HCT116 (cell line): ENCODE results near the gene CREB3L1. TPM values are rescaled to one million over a fixed set of nuclear protein-coding genes. Genes with fewer than 3 reads are reported as not detected.

Experiments used
- ATAC-seq: fragments of 200-7000 bp; cut with Tn5 transposase; 2 replicates; pipeline ENCODE4 v1.9.1; 2020; ENCODE audit warnings: mild to moderate bottlenecking, moderate library complexity
- BruUV-seq: library from RNA; stranded (reverse); fragments of 400-500 nt; replicated peaks from 2 replicates; lab custom pipeline; 2021; lab: Mats Ljungman, UMichigan
- CTCF ChIA-PET: fragments of 300-600 bp; sonication (Branson Sonifier 250); formaldehyde crosslinking; loops from one replicate; lab custom pipeline; 2021; ENCODE audit warnings: antibody characterized with exemption; lab: Charles Lee
- POLR2A ChIA-PET: fragments of 300-600, 350-600 bp; sonication (Branson Sonifier 250); formaldehyde crosslinking; loops from one replicate; lab custom pipeline; 2021; ENCODE audit warnings: antibody characterized with exemption; lab: Charles Lee
- RAD21 ChIA-PET, 2 experiments: fragments of 300-600 bp; sonication (Branson Sonifier 250); formaldehyde crosslinking; loops; one replicate each; lab custom pipeline; 2023; ENCODE audit warnings: low total read pairs in 2 of 2; ENCODE audit not compliant: uncharacterized antibody in 2 of 2, unreplicated experiment in 2 of 2, low non-redundant PET in 1 of 2; lab: Charles Lee
- DNase-seq: peaks from one replicate; pipeline ENCODE4 v3.0.0-alpha.2; 2010; ENCODE audit warnings: low read depth, low spot score
- H2AFZ ChIP-seq: fragments of 200-600 bp; shearing (Covaris generic), sonication (generic); 2 replicates; pipeline ENCODE4 v1.6.1; 2017; ENCODE audit warnings: low read depth, mixed run types, mixed read lengths, antibody characterized with exemption, low read length; ENCODE audit not compliant: poor library complexity, severe bottlenecking
- H3K27ac ChIP-seq: 2 replicates; pipeline ENCODE4 v1.5.1; 2012; ENCODE audit warnings: low read depth, low read length
- H3K27me3 ChIP-seq: fragments of 200-600 bp; sonication (generic); 2 replicates; pipeline ENCODE4 v1.6.1; 2016; ENCODE audit warnings: mixed run types, low read length, mixed read lengths; ENCODE audit not compliant: insufficient read depth
- H3K36me3 ChIP-seq, 2 experiments: fragments of 200-500 bp in 1 of 2; fragments of 200-600 bp in 1 of 2; sonication (Bioruptor generic) in 1 of 2; sonication (generic) in 1 of 2; 2 replicates each; pipeline versions ENCODE4 v1.5.1 to v1.6.1; 2014 to 2016; ENCODE audit warnings: low read length in 2 of 2, inconsistent platforms in 1 of 2, mixed read lengths in 1 of 2, mixed run types in 1 of 2; ENCODE audit not compliant: insufficient read depth in 2 of 2, control insufficient read depth in 1 of 2
- H3K4me1 ChIP-seq, 2 experiments: fragments of 200-600 bp in 1 of 2; sonication (generic) in 1 of 2; 2 replicates each; pipeline versions ENCODE4 v1.5.1 to v1.6.1; 2012 to 2017; ENCODE audit warnings: low read length in 2 of 2, inconsistent platforms in 1 of 2, mild to moderate bottlenecking in 1 of 2, mixed read lengths in 1 of 2, mixed run types in 1 of 2, moderate library complexity in 1 of 2; ENCODE audit not compliant: insufficient read depth in 2 of 2, control insufficient read depth in 1 of 2
- H3K4me2 ChIP-seq: fragments of 200-600 bp; sonication (generic); 2 replicates; pipeline ENCODE4 v1.6.1; 2017; ENCODE audit warnings: mixed run types, low read length, mixed read lengths
- H3K4me3 ChIP-seq, 2 experiments: fragments of 200-600 bp in 1 of 2; sonication (generic) in 1 of 2; replicated peaks in 1 of 2; 2 replicates each; pipeline ENCODE4 v1.5.1; 2011 to 2016; ENCODE audit warnings: low read length in 2 of 2, control low read depth in 1 of 2, low read depth in 1 of 2, mild to moderate bottlenecking in 1 of 2, mixed read lengths in 1 of 2, mixed run types in 1 of 2
- H3K79me2 ChIP-seq: fragments of 200-600 bp; sonication (generic); 2 replicates; pipeline ENCODE4 v1.6.1; 2017; ENCODE audit warnings: mild to moderate bottlenecking, mixed run types, low read length, moderate library complexity, mixed read lengths; ENCODE audit not compliant: insufficient read depth
- H3K9ac ChIP-seq: fragments of 200-600 bp; sonication (generic); 2 replicates; pipeline ENCODE4 v1.6.1; 2016; ENCODE audit warnings: low read length, mixed read lengths
- H3K9me2 ChIP-seq: fragments of 200-600 bp; sonication (generic), shearing (Covaris generic); 2 replicates; pipeline ENCODE4 v1.6.1; 2017; ENCODE audit warnings: mixed run types, mild to moderate bottlenecking, moderate library complexity; ENCODE audit not compliant: insufficient read depth
- H3K9me3 ChIP-seq, 2 experiments: fragments of 200-500 bp in 1 of 2; fragments of 200-600 bp in 1 of 2; sonication (Bioruptor generic) in 1 of 2; sonication (generic) in 1 of 2; 2 replicates each; pipeline ENCODE4 v1.6.1; 2014 to 2017; ENCODE audit warnings: low read length in 2 of 2, mixed read lengths in 2 of 2, inconsistent platforms in 1 of 2, low read depth in 1 of 2, mild to moderate bottlenecking in 1 of 2, mixed run types in 1 of 2, moderate library complexity in 1 of 2; ENCODE audit not compliant: control insufficient read depth in 1 of 2, insufficient read depth in 1 of 2
- H4K20me1 ChIP-seq: fragments of 200-600 bp; sonication (generic), shearing (Covaris generic); 2 replicates; pipeline ENCODE4 v1.6.1; 2017; ENCODE audit warnings: mixed run types, mild to moderate bottlenecking, moderate library complexity; ENCODE audit not compliant: insufficient read depth
- ATF3 ChIP-seq: IDR thresholded peaks from 2 replicates; pipeline ENCODE4 v1.6.1; 2012
- CEBPB ChIP-seq: IDR thresholded peaks from 2 replicates; pipeline ENCODE4 v1.6.1; 2012; ENCODE audit warnings: low read depth
- FOSL1 ChIP-seq: IDR thresholded peaks from 2 replicates; pipeline ENCODE4 v1.6.1; 2012; ENCODE audit warnings: low read depth
- SP1 ChIP-seq: IDR thresholded peaks from 2 replicates; pipeline ENCODE4 v1.6.1; 2012; ENCODE audit warnings: low read depth
- ZNF274 ChIP-seq: fragments of 200-500 bp; sonication (Bioruptor generic); IDR thresholded peaks from 2 replicates; pipeline ENCODE4 v1.6.1; 2014; ENCODE audit warnings: mild to moderate bottlenecking, low read depth, low read length, inconsistent platforms
- intact Hi-C: fragments of 100-400 bp; cut with micrococcal nuclease; formaldehyde crosslinking; loops from 2 replicates; pipeline ENCODE4 v1.10.0; 2022
- total RNA-seq: library from RNA; stranded (reverse); gene quantifications from one replicate; pipeline ENCODE4 v1.2.1, GENCODE V29; 2021; ENCODE audit not compliant: unreplicated experiment
- TF ChIP-seq, protein P1 (sequence below), 3 experiments: fragments of 200-600 bp in 1 of 3; sonication (generic) in 1 of 3; IDR thresholded peaks in 2 of 3; conservative IDR thresholded peaks in 1 of 3; 2 replicates each; pipeline ENCODE4 v1.5.1; 2012 to 2017; ENCODE audit warnings: low read depth in 2 of 3, low read length in 2 of 3, antibody characterized with exemption in 1 of 3, borderline replicate concordance in 1 of 3, control low read depth in 1 of 3, mild to moderate bottlenecking in 1 of 3, mixed read lengths in 1 of 3, mixed run types in 1 of 3, moderate library complexity in 1 of 3; ENCODE audit not compliant: insufficient read depth in 1 of 3

The CREB3L1 gene
- total RNA-seq, 1 experiment from 2014 or later, result 0.37 TPM

DNA sequence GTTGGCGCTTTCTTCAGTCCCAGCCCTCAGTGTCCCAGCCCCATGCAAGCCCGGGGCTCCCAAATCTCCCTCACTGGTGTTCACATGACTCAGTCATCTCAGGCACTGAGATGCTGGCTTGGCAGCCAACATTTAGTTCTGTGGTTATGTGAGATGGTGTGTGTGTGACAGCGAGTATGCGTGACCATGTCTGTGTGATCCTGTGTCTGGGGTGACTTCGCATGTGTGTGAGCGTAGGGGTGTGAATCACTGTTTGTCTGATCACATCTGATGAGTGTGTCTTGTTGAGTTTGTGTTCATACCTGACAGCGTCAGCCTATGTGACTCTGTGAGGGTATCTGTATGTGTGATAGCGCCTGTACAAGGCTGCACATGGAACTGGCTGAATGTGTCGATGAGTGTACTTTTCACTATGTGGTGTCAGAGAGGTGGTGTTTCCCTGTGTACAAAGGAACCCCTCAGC is 16.2 kb downstream of the CREB3L1 start:
- Histone ChIP-seq H3K27ac (no peak overlapping the region), H3K4me2 (no peak overlapping the region), H3K4me1 (peaks cover 14 to 38% of the 10 kb centered on the region in 2 experiments), H3K4me3 (no peak overlapping the region), H3K9me3 (no peaks in the 10 kb centered on the region), H3K27me3 (no peaks in the 10 kb centered on the region), H3K79me2 (no peaks in the 10 kb centered on the region), H4K20me1 (no peaks in the 10 kb centered on the region), H3K9me2 (no peaks in the 10 kb centered on the region), H3K9ac (no peak overlapping the region), H3K36me3 (no peaks in the 10 kb centered on the region), H2AFZ (no peak overlapping the region)
- TF ChIP-seq CEBPB, result no peak
- TF ChIP-seq, protein P1, sequence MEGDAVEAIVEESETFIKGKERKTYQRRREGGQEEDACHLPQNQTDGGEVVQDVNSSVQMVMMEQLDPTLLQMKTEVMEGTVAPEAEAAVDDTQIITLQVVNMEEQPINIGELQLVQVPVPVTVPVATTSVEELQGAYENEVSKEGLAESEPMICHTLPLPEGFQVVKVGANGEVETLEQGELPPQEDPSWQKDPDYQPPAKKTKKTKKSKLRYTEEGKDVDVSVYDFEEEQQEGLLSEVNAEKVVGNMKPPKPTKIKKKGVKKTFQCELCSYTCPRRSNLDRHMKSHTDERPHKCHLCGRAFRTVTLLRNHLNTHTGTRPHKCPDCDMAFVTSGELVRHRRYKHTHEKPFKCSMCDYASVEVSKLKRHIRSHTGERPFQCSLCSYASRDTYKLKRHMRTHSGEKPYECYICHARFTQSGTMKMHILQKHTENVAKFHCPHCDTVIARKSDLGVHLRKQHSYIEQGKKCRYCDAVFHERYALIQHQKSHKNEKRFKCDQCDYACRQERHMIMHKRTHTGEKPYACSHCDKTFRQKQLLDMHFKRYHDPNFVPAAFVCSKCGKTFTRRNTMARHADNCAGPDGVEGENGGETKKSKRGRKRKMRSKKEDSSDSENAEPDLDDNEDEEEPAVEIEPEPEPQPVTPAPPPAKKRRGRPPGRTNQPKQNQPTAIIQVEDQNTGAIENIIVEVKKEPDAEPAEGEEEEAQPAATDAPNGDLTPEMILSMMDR (IDR thresholded peaks at IDR 0.05 in 2 of 3, conservative IDR thresholded peaks at IDR 0.05 in 1 of 3; ENCODE audit: borderline replicate concordance in 1 of 3, insufficient read depth in 1 of 3, low read depth in 2 of 3, low read length in 2 of 3), result 0 out of 6 replicates have a peak, but pooled peaks of 1 of the 3 experiments have one; percentile 5
- POLR2A ChIA-PET, result no interaction called here
- ATAC-seq (no peak), DNase-seq (no peak)
- RAD21 ChIA-PET, result no interaction called here
- no TSS peak for BruUV-seq
- intact Hi-C loops, result no loop called here
- CTCF ChIA-PET, result no interaction called here

DNA sequence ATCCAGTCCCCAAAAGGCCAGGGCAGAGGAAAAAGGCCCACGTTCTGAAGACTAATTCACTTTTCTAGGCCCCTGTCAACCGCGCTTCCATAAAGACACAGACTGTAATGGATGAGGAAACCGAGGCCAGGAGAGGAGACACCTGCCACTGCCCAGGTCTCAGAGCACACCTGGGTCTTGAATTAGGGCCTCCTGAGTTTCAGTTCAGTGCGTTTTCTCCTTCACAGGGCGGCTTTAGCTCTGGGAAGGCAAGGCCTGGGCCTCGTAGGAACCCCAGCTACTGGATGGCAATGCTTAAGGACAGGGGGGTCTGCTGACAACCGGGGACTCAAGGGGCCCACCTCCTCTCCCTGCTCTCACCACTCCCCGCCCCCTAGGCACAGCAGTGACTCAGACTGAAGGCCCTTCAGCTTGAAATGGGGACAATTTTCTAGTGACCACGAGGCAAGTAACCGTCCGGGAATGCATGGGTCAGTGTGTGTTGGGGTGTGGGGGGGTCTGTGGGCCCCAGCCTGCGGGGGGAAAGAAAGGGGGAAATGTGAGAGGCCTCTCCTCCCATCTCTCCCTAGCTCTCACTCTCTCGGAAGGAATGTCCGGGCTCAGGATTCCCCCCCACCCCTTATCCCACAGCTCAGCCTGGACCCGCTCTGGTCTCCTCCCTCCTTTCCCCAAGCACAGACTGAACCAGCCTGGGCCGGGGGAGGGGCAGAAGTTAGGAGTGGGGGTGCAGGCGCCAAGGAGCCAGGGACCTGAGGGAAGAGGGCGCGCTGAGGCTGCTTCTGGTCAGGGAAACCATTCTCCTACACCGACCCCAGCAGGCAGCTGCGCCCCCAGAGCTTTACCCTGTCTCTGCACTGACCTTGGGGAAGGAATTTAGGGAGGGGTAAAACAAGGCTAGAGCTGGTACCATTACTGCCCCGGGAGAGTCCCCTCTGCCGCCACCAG is 17.2 kb downstream of the CREB3L1 start:
- Histone ChIP-seq H3K9ac (no peak overlapping the region), H3K4me3 (no peak overlapping the region), H3K9me3 (no peaks in the 10 kb centered on the region), H2AFZ (no peak overlapping the region), H3K27ac (no peak overlapping the region), H3K4me2 (peak overlapping the region; percentile 19; the same call in 1 of the 2 replicates), H3K36me3 (no peaks in the 10 kb centered on the region), H3K9me2 (no peaks in the 10 kb centered on the region), H3K79me2 (no peaks in the 10 kb centered on the region), H3K27me3 (no peaks in the 10 kb centered on the region), H3K4me1 (peaks cover 14 to 45% of the 10 kb centered on the region in 2 experiments), H4K20me1 (no peaks in the 10 kb centered on the region)
- ChIA-PET POLR2A (no interaction called here), CTCF (no interaction called here), RAD21 (no interaction called here)
- DNase-seq, result no peak
- peak; percentile 23; the same call in 1 of the 2 replicates for ATAC-seq
- TF ChIP-seq FOSL1, result 0 out of 2 replicates have a peak, but pooled peaks have one; percentile 20
- no peak for TF ChIP-seq ATF3
- TF ChIP-seq SP1, result no peak
- no peak for TF ChIP-seq ZNF274
- TF ChIP-seq, protein P1 (IDR thresholded peaks at IDR 0.05 in 2 of 3, conservative IDR thresholded peaks at IDR 0.05 in 1 of 3; ENCODE audit: borderline replicate concordance in 1 of 3, insufficient read depth in 1 of 3, low read depth in 2 of 3, low read length in 2 of 3), result no peak
- no peak for TF ChIP-seq CEBPB
- no TSS peak for BruUV-seq
- intact Hi-C loops, result no loop called here
